ENCODE results near the gene LONP2. TPM values are rescaled to one million over a fixed set of nuclear protein-coding genes. Genes with fewer than 3 reads are reported as not detected.

Gene LONP2
- total and polyA plus RNA-seq, 2 of the 13 experiments (the other 11 are each of a cell fraction or from before 2014, with no cell fraction given), result 39.2 to 63.3 TPM

- TF ChIP-seq, protein P1, sequence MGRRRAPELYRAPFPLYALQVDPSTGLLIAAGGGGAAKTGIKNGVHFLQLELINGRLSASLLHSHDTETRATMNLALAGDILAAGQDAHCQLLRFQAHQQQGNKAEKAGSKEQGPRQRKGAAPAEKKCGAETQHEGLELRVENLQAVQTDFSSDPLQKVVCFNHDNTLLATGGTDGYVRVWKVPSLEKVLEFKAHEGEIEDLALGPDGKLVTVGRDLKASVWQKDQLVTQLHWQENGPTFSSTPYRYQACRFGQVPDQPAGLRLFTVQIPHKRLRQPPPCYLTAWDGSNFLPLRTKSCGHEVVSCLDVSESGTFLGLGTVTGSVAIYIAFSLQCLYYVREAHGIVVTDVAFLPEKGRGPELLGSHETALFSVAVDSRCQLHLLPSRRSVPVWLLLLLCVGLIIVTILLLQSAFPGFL (CRISPR knock-in tag; IDR thresholded peaks at IDR 0.05), result no peak
- no peak for TF ChIP-seq TCF7 (IDR thresholded peaks at IDR 0.05; ENCODE audit: low read depth)
- TF ChIP-seq NONO (IDR thresholded peaks at IDR 0.05), result no peak
- no peak for TF ChIP-seq NONO (CRISPR knock-in tag; conservative IDR thresholded peaks at IDR 0.05)
- TF ChIP-seq SOX6 (IDR thresholded peaks at IDR 0.05), result no peak
- no peak; the same call in 1 of the 2 replicates for TF ChIP-seq SOX6 (CRISPR knock-in tag; IDR thresholded peaks at IDR 0.05)
- peak; percentile 29; the same call in 1 of the 2 replicates for TF ChIP-seq ZNF652 (CRISPR knock-in tag; IDR thresholded peaks at IDR 0.05; ENCODE audit: borderline replicate concordance, low read depth)
- no peak for TF ChIP-seq ZNF343 (CRISPR knock-in tag; IDR thresholded peaks at IDR 0.05)
- TF ChIP-seq PATZ1 (CRISPR knock-in tag; IDR thresholded peaks at IDR 0.05), result no peak
- TF ChIP-seq RBM22 (optimal IDR thresholded peaks at IDR 0.05; ENCODE audit: low read length), result no peak
- TF ChIP-seq ZNF883 (CRISPR knock-in tag; IDR thresholded peaks at IDR 0.05; ENCODE audit: not compliant biosample characterization), result no peak
- no peak for TF ChIP-seq IRF2 (CRISPR knock-in tag; IDR thresholded peaks at IDR 0.05)
- TF ChIP-seq NFE2L2 (IDR thresholded peaks at IDR 0.05; ENCODE audit: low read length), result peak; percentile 32
- no peak for TF ChIP-seq ZNF232 (CRISPR knock-in tag; IDR thresholded peaks at IDR 0.05; ENCODE audit: borderline replicate concordance)
- TF ChIP-seq KDM5A (IDR thresholded peaks at IDR 0.05; ENCODE audit: borderline replicate concordance, low read length), result no peak
- no peak for TF ChIP-seq HINFP (CRISPR knock-in tag; IDR thresholded peaks at IDR 0.05; ENCODE audit: low read depth)
- TF ChIP-seq GTF2F1 (IDR thresholded peaks at IDR 0.05; ENCODE audit: low read length), result no peak
- TF ChIP-seq MTA3 (CRISPR knock-in tag; IDR thresholded peaks at IDR 0.05), result no peak
- peak; percentile 78 for TF ChIP-seq SALL1 (CRISPR knock-in tag; IDR thresholded peaks at IDR 0.05)
- no peak for TF ChIP-seq RBFOX2 (IDR thresholded peaks at IDR 0.05; ENCODE audit: low read depth, low read length)
- TF ChIP-seq TFE3 (CRISPR knock-in tag; IDR thresholded peaks at IDR 0.05), result no peak
- TF ChIP-seq ESRRA (CRISPR knock-in tag; IDR thresholded peaks at IDR 0.05; ENCODE audit: low read depth), result peak; percentile 100
- no peak for TF ChIP-seq ATF7 (IDR thresholded peaks at IDR 0.05)
- no peak for TF ChIP-seq ATF7 (CRISPR knock-in tag; IDR thresholded peaks at IDR 0.05)
- TF ChIP-seq ZNF317 (CRISPR knock-in tag; IDR thresholded peaks at IDR 0.05), result peak; percentile 22; the same call in 1 of the 2 replicates
- TF ChIP-seq ZNF746 (CRISPR knock-in tag; IDR thresholded peaks at IDR 0.05), result no peak
- TF ChIP-seq ZFP36 (IDR thresholded peaks at IDR 0.05; ENCODE audit: borderline replicate concordance, low read depth, low read length, partially characterized antibody), result no peak
- TF ChIP-seq ZNF557 (CRISPR knock-in tag; IDR thresholded peaks at IDR 0.05), result no peak
Observed at GRCh38 chr16:48206594-48207242, 37.4 kb upstream of the LONP2 start (continued).
